ENCODE data around the gene LIPK.

Gene LIPK

DNA sequence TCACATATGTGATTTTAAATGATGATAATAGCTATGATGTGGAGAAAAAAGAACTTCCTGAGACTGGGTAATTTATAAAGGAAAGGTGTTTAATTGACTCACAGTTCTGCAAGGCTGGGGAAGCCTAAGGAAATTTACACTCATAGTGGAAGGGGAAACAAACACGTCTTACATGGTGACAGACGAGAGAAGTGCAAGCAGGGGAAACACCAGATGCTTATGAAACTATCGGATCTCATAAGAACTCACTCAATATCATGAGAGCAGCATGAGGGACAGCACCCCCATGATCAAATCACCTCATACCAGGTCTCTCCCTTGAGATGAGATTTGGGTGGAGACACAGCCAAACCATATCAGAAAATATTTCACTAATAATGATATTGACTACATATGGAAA lies 49.7 kb downstream of the LIPK start:
- H3K4me3 ChIP-seq, result no peak overlapping the region
- no peaks in the 10 kb centered on the region for H3K9me3 ChIP-seq (ENCODE audit: low read depth, low read length)
- TF ChIP-seq FOXP2 (optimal IDR thresholded peaks at IDR 0.05; ENCODE audit: control extremely low read depth, extremely low read length, insufficient read depth), result no peak
- H3K27ac ChIP-seq, result no peak overlapping the region
- H3K36me3 ChIP-seq (ENCODE audit: insufficient read depth, low read length), result no peaks in the 10 kb centered on the region
- no peak overlapping the region for H3K9ac ChIP-seq (ENCODE audit: insufficient read length)
- no peak for DNase-seq (ENCODE audit: low read depth, low spot score)

DNA sequence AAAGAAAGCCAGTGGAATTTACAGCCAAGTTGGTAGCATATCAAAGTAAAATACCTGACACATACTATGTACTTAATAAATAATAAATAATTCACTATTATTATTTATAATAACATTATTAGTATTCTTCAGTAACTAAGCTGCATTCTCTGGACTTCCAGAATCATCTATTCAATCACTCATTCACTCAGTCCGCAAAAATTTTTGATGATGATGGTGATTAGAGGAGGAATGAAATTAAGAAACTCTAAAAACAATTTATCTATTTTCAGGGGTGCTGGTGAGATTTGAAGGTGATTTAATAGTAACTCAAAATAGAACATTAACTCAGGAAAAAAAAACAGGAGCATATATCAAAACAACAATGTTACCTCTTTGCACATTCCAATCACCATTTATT lies 50.6 kb downstream of the LIPK start:
- Histone ChIP-seq H3K9ac (ENCODE audit: insufficient read length) (no peak overlapping the region), H3K4me3 (no peak overlapping the region), H3K9me3 (ENCODE audit: low read depth, low read length) (no peaks in the 10 kb centered on the region), H3K36me3 (ENCODE audit: insufficient read depth, low read length) (no peaks in the 10 kb centered on the region), H3K27ac (no peak overlapping the region)
- TF ChIP-seq EZH2 (IDR thresholded peaks at IDR 0.05) (no peak), POLR2AphosphoS5 (IDR thresholded peaks at IDR 0.05; ENCODE audit: borderline replicate concordance, low read depth, low read length) (no peak), FOXP2 (optimal IDR thresholded peaks at IDR 0.05; ENCODE audit: control extremely low read depth, extremely low read length, insufficient read depth) (no peak)
- no peak for DNase-seq (ENCODE audit: low read depth, low spot score)

DNA sequence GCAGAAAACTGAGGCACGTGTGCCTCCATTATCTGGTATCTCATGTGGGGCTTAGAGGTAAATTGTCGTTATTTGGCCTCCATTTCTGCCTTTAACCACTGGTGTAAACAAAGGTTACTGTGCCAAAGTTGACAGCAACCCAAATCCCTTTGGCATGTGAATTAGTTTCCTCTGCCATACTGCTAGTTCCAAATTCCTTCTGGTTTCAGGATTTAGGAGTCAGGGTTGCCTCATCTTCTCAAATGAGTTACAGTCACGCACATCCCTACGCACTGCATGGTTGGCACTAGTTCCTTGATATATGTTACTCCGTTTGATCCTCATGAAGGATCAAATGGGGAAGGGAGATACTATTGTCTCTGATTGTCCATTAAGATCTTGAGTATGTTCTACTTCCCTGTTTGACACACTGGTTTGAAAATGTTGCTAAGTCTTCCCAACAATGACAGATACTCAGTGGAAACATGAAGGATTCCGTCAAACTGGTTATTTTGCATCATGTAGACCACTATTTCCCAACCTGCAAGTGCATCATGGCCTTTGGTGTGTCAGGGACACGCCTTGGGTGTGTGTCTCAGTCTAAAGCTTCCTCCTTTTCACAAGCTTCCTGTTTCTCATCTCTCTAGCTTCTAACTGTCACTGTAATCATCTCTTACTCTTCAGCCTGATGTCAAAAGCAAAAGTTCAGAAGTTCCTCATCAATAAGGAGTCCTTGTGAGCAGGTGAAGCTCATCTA lies 53.5 kb downstream of the LIPK start, which contains the start of gene LIPN:
Gene LIPN, plus strand, starts transcription at position 655 of the 736 bp plus-strand sequence. CDS start 1,386 bp downstream, outside the sequence.
- no peak within 1 kb of the TSS for H3K9ac ChIP-seq (ENCODE audit: insufficient read length)
- no peak within 1 kb of the TSS for H3K4me3 ChIP-seq
- no peaks in the 10 kb centered on the region for H3K36me3 ChIP-seq (ENCODE audit: insufficient read depth, low read length)
- no peak for TF ChIP-seq POLR2AphosphoS5 (IDR thresholded peaks at IDR 0.05; ENCODE audit: borderline replicate concordance, low read depth, low read length)
- TF ChIP-seq EZH2 (IDR thresholded peaks at IDR 0.05), result no peak
- no peak for TF ChIP-seq FOXP2 (optimal IDR thresholded peaks at IDR 0.05; ENCODE audit: control extremely low read depth, extremely low read length, insufficient read depth)
- no peak for DNase-seq (ENCODE audit: low read depth, low spot score)
- no peaks in the 10 kb centered on the region for H3K9me3 ChIP-seq (ENCODE audit: low read depth, low read length)
- H3K27ac ChIP-seq, result no peak within 1 kb of the TSS

DNA sequence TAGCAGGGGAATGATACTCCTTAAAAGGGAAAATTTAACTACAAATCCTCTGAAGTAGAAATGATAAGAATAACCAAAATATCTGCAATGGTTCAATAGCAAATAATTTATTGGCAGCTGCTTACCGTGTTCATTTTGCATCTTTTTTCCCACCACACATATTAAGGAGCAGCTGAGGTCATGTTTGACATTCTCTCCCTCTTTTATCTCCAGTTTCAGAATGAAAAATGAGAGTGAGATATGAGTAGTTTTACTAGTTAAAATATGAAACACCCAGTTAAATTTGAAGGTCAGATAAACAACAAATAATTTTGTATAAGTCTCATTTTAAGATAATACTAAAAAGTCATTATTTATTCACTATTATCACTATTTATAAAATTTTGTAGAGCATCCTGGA lies 56.9 kb downstream of the LIPK start:
- no peaks in the 10 kb centered on the region for H3K36me3 ChIP-seq (ENCODE audit: insufficient read depth, low read length)
- H3K9ac ChIP-seq (ENCODE audit: insufficient read length), result no peak overlapping the region
- no peak for DNase-seq (ENCODE audit: low read depth, low spot score)
- TF ChIP-seq EZH2 (IDR thresholded peaks at IDR 0.05) (no peak), FOXP2 (optimal IDR thresholded peaks at IDR 0.05; ENCODE audit: control extremely low read depth, extremely low read length, insufficient read depth) (no peak), POLR2AphosphoS5 (IDR thresholded peaks at IDR 0.05; ENCODE audit: borderline replicate concordance, low read depth, low read length) (no peak)
- no peak overlapping the region for H3K4me3 ChIP-seq
- no peaks in the 10 kb centered on the region for H3K9me3 ChIP-seq (ENCODE audit: low read depth, low read length)
- no peak overlapping the region for H3K27ac ChIP-seq

DNA sequence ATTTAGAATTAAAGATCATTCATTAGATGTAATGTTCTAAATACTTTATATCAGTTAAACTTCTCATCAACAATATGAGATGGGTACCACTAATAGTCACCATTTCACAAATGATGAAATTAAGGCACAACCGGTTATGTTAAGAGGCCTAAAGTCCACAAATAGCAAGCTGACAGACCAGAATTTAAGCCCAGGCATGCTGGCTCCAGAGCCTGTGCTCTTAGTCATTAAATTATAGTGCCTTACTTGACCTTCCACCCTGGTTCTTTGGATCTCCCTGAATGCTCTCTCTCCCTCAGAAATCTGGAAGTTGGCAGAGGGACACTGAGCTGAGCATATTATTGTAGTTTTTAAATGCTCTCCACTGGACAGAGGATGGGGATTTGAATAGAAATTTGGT lies 57.4 kb downstream of the LIPK start:
- Histone ChIP-seq H3K36me3 (ENCODE audit: insufficient read depth, low read length) (no peaks in the 10 kb centered on the region), H3K4me3 (no peak overlapping the region), H3K9me3 (ENCODE audit: low read depth, low read length) (no peaks in the 10 kb centered on the region), H3K9ac (ENCODE audit: insufficient read length) (no peak overlapping the region), H3K27ac (no peak overlapping the region)
- TF ChIP-seq EZH2 (IDR thresholded peaks at IDR 0.05) (no peak), POLR2AphosphoS5 (IDR thresholded peaks at IDR 0.05; ENCODE audit: borderline replicate concordance, low read depth, low read length) (no peak), FOXP2 (optimal IDR thresholded peaks at IDR 0.05; ENCODE audit: control extremely low read depth, extremely low read length, insufficient read depth) (no peak)
- DNase-seq (ENCODE audit: low read depth, low spot score), result no peak

DNA sequence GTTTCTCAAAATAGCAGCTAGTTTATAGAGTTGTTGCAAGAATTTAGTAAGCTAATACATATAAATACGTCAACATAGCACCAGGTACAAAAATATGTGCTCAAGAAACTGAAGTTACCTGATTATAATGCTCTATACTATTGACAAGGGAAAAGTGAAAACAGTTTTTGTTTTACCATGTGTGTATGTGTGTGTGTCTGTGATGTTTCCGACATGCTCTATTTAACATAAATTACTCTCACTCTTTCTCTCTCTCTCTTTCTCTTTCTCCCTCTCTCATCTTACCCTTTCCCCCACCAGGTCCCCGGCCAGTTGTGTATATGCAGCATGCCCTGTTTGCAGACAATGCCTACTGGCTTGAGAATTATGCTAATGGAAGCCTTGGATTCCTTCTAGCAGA lies 58.1 kb downstream of the LIPK start:
- no peak for TF ChIP-seq POLR2AphosphoS5 (IDR thresholded peaks at IDR 0.05; ENCODE audit: borderline replicate concordance, low read depth, low read length)
- TF ChIP-seq EZH2 (IDR thresholded peaks at IDR 0.05), result no peak
- TF ChIP-seq FOXP2 (optimal IDR thresholded peaks at IDR 0.05; ENCODE audit: control extremely low read depth, extremely low read length, insufficient read depth), result no peak
- DNase-seq (ENCODE audit: low read depth, low spot score), result no peak
- Histone ChIP-seq H3K9me3 (ENCODE audit: low read depth, low read length) (no peaks in the 10 kb centered on the region), H3K36me3 (ENCODE audit: insufficient read depth, low read length) (no peaks in the 10 kb centered on the region), H3K9ac (ENCODE audit: insufficient read length) (no peak overlapping the region), H3K27ac (no peak overlapping the region), H3K4me3 (no peak overlapping the region)

DNA sequence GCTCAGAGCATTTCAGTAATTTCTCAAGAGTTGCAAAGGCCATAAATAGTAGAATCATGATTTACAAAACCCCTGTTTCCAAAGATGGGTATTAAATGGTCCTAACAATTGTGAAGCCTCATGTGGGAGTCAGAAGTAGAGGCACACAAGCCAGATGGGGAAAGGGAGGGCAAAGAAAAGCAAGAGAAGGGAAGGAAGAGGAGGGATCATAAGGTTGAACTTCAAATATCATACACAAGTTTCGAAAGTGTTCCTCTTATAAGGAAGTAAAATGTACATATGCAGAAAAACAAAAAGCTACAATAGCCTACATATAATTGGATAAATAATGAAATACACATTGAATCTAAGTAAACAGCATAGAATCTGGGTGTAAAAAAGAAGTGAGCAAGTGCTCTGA lies 59.8 kb downstream of the LIPK start:
- Histone ChIP-seq H3K9ac (ENCODE audit: insufficient read length) (no peak overlapping the region), H3K27ac (no peak overlapping the region), H3K4me3 (no peak overlapping the region), H3K36me3 (ENCODE audit: insufficient read depth, low read length) (no peaks in the 10 kb centered on the region), H3K9me3 (ENCODE audit: low read depth, low read length) (no peaks in the 10 kb centered on the region)
- DNase-seq (ENCODE audit: low read depth, low spot score), result no peak
- TF ChIP-seq FOXP2 (optimal IDR thresholded peaks at IDR 0.05; ENCODE audit: control extremely low read depth, extremely low read length, insufficient read depth) (no peak), POLR2AphosphoS5 (IDR thresholded peaks at IDR 0.05; ENCODE audit: borderline replicate concordance, low read depth, low read length) (no peak), EZH2 (IDR thresholded peaks at IDR 0.05) (no peak)

DNA sequence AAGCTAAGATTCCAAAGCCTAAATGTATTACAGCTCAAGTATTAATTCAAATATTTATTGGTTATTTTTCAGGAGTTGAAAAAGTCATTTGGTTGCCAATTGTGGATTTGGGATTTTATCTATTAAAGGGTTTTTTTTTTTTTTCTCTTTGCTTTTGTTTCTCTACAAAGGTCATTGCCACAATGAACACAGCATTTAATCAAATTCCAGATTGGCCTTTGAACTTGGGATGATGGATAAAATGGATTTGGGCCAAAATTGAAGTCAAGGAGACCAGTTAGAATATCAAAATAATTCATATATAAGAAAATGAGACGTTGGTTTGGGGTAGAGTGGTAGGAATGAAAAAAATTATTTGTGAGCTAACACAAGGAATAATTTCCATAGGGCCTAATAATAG lies 63.3 kb downstream of the LIPK start:
- no peak for DNase-seq (ENCODE audit: low read depth, low spot score)
- no peak for TF ChIP-seq POLR2AphosphoS5 (IDR thresholded peaks at IDR 0.05; ENCODE audit: borderline replicate concordance, low read depth, low read length)
- TF ChIP-seq EZH2 (IDR thresholded peaks at IDR 0.05), result no peak
- TF ChIP-seq FOXP2 (optimal IDR thresholded peaks at IDR 0.05; ENCODE audit: control extremely low read depth, extremely low read length, insufficient read depth), result no peak
- Histone ChIP-seq H3K27ac (no peak overlapping the region), H3K36me3 (ENCODE audit: insufficient read depth, low read length) (no peaks in the 10 kb centered on the region), H3K9me3 (ENCODE audit: low read depth, low read length) (no peaks in the 10 kb centered on the region), H3K9ac (ENCODE audit: insufficient read length) (no peak overlapping the region), H3K4me3 (no peak overlapping the region)

DNA sequence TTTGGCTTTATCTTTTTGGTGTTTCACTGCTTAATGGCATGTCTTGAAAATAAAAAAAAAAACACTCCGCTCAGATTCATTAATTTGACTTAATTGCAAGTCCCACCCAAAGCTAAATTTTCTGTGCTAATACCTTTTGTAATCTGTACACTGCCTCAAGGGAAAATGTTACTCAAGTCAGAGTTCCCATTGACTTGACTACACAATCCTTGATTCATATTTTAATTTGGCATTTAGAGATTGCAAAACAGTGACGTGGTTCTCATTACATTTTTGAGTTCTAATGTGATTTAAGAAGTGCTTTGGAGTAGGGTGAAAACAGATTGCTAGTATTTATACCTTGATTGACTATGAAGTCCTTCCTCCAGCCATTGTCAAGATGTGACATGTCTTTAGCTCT lies 75.2 kb downstream of the LIPK start:
- H3K4me3 ChIP-seq, result no peak overlapping the region
- no peak for TF ChIP-seq POLR2AphosphoS5 (IDR thresholded peaks at IDR 0.05; ENCODE audit: borderline replicate concordance, low read depth, low read length)
- no peak for TF ChIP-seq FOXP2 (optimal IDR thresholded peaks at IDR 0.05; ENCODE audit: control extremely low read depth, extremely low read length, insufficient read depth)
- no peak for TF ChIP-seq EZH2 (IDR thresholded peaks at IDR 0.05)
- H3K9me3 ChIP-seq (ENCODE audit: low read depth, low read length), result no peaks in the 10 kb centered on the region
- no peak overlapping the region for H3K27ac ChIP-seq
- no peak overlapping the region for H3K9ac ChIP-seq (ENCODE audit: insufficient read length)
- no peak for DNase-seq (ENCODE audit: low read depth, low spot score)
- H3K36me3 ChIP-seq (ENCODE audit: insufficient read depth, low read length), result no peaks in the 10 kb centered on the region
